Liver (tissue), 3 donors: ENCODE measurements around the gene JOSD2.
"Not testable (repeated sequence)": the region's sequence is repeated elsewhere in the genome, so short reads cannot be mapped to it uniquely, and the experiment has no call there.

Source experiments
- ATF3 ChIP-seq: IDR thresholded peaks from 2 replicates; pipeline ENCODE4 v1.6.1; 2016; ENCODE audit warnings: antibody characterized with exemption
- GABPA ChIP-seq, 2 donors: IDR thresholded peaks in 1 of 2; conservative IDR thresholded peaks in 1 of 2; 2 replicates each; pipeline ENCODE4 v1.6.1; 2016; ENCODE audit warnings: antibody characterized with exemption in 2 of 2, mild to moderate bottlenecking in 1 of 2, moderate library complexity in 1 of 2
- NR2F2 ChIP-seq: IDR thresholded peaks from 2 replicates; pipeline ENCODE4 v1.6.1; 2016; ENCODE audit warnings: antibody characterized with exemption
- RAD21 ChIP-seq, 2 donors: IDR thresholded peaks; 2 replicates each; pipeline ENCODE4 v1.6.1; 2016; ENCODE audit warnings: antibody characterized with exemption in 2 of 2, mild to moderate bottlenecking in 2 of 2
- TAF1 ChIP-seq: conservative IDR thresholded peaks from 2 replicates; pipeline ENCODE4 v1.6.1; 2016; ENCODE audit warnings: antibody characterized with exemption, mild to moderate bottlenecking
- ZBTB33 ChIP-seq: IDR thresholded peaks from 2 replicates; pipeline ENCODE4 v1.6.1; 2016; ENCODE audit warnings: antibody characterized with exemption
- TF ChIP-seq, protein P1 (sequence below): fragments of 150-350 bp; IDR thresholded peaks from 2 replicates; pipeline ENCODE4 v1.5.1; 2017; ENCODE audit warnings: improper control_type of control experiment, low read depth, low read length; ENCODE audit not compliant: missing input control
- TF ChIP-seq, protein P2 (sequence below): IDR thresholded peaks from 2 replicates; pipeline ENCODE4 v1.6.1; 2016; ENCODE audit warnings: antibody characterized with exemption
- donor health status: healthy.
- donor health status: healthy.

DNA sequence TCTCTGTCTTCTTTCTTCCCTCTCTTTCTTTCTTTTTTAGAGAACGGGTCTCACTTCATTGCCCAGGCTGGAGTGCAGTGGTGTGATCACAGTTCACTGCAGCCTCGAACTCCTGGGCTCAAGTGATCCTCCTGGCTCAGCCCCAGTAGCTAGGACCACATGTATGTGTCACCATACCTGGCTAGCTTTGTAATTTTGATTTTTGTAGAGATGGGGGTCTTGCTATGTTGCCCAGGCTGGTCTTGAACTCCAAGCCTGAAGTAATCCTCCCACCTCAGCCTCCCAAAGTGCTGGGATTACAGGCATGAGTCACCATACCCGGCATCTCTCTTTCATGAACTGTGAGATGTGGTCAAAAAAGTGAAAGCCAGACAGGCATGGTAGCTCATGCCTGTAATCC lies 37.7 kb downstream of the JOSD2 start:
- TF ChIP-seq, protein P1, sequence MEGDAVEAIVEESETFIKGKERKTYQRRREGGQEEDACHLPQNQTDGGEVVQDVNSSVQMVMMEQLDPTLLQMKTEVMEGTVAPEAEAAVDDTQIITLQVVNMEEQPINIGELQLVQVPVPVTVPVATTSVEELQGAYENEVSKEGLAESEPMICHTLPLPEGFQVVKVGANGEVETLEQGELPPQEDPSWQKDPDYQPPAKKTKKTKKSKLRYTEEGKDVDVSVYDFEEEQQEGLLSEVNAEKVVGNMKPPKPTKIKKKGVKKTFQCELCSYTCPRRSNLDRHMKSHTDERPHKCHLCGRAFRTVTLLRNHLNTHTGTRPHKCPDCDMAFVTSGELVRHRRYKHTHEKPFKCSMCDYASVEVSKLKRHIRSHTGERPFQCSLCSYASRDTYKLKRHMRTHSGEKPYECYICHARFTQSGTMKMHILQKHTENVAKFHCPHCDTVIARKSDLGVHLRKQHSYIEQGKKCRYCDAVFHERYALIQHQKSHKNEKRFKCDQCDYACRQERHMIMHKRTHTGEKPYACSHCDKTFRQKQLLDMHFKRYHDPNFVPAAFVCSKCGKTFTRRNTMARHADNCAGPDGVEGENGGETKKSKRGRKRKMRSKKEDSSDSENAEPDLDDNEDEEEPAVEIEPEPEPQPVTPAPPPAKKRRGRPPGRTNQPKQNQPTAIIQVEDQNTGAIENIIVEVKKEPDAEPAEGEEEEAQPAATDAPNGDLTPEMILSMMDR = not testable (repeated sequence)
- TF ChIP-seq ATF3; NR2F2; ZBTB33; TAF1; GABPA (IDR thresholded peaks at IDR 0.05 in 1 of 2, conservative IDR thresholded peaks at IDR 0.05 in 1 of 2); RAD21 (IDR thresholded peaks at IDR 0.05): not testable (repeated sequence)
- TF ChIP-seq, protein P2, sequence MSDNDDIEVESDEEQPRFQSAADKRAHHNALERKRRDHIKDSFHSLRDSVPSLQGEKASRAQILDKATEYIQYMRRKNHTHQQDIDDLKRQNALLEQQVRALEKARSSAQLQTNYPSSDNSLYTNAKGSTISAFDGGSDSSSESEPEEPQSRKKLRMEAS = not testable (repeated sequence)
